ENCODE measurements around the gene KIAA1217.

- no peak for TF ChIP-seq CTCF (conservative IDR thresholded peaks at IDR 0.05; ENCODE audit: low read length)
- no peak for TF ChIP-seq EZH2phosphoT487 (IDR thresholded peaks at IDR 0.05; ENCODE audit: borderline replicate concordance)
Measured at GRCh38 chr10:24480447-24480846, 271.5 kb downstream of the KIAA1217 start.
